ENCODE measurements around the gene LPCAT4.
"Not testable (repeated sequence)": the region's sequence is repeated elsewhere in the genome, so short reads cannot be mapped to it uniquely, and the experiment has no call there.

- TF ChIP-seq, protein P1, sequence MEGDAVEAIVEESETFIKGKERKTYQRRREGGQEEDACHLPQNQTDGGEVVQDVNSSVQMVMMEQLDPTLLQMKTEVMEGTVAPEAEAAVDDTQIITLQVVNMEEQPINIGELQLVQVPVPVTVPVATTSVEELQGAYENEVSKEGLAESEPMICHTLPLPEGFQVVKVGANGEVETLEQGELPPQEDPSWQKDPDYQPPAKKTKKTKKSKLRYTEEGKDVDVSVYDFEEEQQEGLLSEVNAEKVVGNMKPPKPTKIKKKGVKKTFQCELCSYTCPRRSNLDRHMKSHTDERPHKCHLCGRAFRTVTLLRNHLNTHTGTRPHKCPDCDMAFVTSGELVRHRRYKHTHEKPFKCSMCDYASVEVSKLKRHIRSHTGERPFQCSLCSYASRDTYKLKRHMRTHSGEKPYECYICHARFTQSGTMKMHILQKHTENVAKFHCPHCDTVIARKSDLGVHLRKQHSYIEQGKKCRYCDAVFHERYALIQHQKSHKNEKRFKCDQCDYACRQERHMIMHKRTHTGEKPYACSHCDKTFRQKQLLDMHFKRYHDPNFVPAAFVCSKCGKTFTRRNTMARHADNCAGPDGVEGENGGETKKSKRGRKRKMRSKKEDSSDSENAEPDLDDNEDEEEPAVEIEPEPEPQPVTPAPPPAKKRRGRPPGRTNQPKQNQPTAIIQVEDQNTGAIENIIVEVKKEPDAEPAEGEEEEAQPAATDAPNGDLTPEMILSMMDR (conservative IDR thresholded peaks at IDR 0.05 in 1 of 2, IDR thresholded peaks at IDR 0.05 in 1 of 2; ENCODE audit: low read depth in 1 of 2, low read length in 2 of 2): not testable (repeated sequence)
- TF ChIP-seq EZH2 (IDR thresholded peaks at IDR 0.05; ENCODE audit: low read length, missing control alignments): not testable (repeated sequence)
These were observed 14.0 kb downstream of the LPCAT4 start for GRCh38 chr15:34352996-34353395.

All from fibroblast of lung (primary cell).